Stimulated activated CD8-positive, alpha-beta memory T cell treated with anti-CD3 and anti-CD28 coated beads, Interleukin-2, amount 100 ng/mL, for 1 hour (primary cell): ENCODE results near the gene SFXN2.
"Not testable (repeated sequence)": the region's sequence is repeated elsewhere in the genome, so short reads cannot be mapped to it uniquely, and the experiment has no call there.

ENCODE experiments used
- DNase-seq, 2 donors: peaks; one replicate each; pipeline ENCODE4 v3.0.0-alpha.2; 2020; ENCODE audit warnings: low read depth in 2 of 2

SFXN2 gene

DNA sequence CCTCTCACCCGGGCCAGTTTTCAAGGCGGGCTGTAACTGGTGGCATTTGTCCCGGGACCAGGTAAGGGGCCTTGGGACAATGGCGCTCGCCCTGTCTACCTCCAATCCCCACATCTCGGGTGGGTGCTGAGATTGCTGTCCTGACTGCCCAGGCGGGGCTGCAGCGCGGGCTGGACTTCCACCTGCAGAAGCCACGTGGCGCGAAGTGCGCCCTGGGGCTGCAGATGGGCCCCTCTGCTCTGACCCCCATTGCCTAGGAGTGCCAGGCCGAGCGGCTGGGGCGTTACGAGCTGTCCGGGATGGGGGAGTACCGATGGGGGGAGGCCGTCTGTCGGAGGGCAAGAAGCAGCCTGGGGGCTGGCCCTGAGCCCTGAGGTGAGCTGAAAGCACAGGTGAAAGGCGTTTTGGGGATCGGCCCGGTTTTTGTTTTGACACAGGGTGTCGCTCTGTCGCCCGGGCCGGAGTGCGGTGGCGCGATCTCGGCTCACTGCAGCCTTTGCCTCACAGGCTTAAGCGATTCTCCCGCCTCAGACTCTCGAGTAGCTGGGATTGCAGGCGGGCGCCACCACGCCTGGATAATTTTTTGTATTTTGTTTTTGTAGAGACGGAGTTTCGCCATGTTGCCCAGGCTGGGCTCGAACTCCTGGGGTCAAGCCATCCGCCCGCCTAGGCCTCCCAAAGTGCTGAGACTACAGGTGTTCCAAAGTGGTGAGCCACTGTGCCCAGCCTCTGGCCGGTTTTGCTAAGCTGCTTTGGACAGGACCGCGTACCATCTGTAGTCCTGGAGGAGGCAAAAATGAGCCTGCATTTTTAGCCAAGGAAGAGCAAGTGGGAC lies at the start of gene SFXN2:
Gene SFXN2, plus strand, starts transcription at position 16 of the 835 bp plus-strand sequence. CDS start 12,001 bp downstream, outside the sequence.
- DNase-seq = peak in 1 of 2 donors; percentile 17

DNA sequence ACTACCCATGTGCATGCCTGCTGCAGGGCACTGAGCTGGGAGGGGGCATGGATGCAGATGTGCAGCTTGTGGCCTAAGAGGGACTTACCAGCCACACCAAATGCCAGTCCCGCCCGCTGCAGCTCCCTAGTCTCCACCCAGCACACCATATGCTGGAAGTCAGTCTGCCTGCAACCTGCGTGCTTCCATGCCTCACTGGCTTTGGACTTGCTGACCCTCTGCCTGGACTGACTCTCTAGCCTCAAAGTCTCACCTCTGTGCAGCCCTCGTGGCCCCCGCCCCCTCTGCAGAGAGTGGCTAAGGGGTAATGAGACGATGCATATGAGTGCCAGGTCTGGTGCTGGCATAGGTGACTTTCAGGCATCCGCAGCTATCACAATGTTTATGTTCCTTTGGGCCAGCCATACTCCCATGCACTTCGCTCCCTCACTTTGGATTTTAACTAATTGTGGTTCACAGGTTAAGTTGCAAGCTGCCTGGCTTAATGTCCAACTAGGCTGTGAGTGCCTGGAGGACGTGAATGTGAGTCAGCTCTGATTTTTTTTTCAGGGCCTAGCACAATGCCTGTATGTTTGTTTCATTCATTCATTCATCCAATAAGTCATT lies 48.4 kb upstream of the SFXN2 start:
- no peak for DNase-seq

- DNase-seq = not testable (repeated sequence)
Measured at GRCh38 chr10:102667411-102667810, 47.0 kb upstream of the SFXN2 start.

DNA sequence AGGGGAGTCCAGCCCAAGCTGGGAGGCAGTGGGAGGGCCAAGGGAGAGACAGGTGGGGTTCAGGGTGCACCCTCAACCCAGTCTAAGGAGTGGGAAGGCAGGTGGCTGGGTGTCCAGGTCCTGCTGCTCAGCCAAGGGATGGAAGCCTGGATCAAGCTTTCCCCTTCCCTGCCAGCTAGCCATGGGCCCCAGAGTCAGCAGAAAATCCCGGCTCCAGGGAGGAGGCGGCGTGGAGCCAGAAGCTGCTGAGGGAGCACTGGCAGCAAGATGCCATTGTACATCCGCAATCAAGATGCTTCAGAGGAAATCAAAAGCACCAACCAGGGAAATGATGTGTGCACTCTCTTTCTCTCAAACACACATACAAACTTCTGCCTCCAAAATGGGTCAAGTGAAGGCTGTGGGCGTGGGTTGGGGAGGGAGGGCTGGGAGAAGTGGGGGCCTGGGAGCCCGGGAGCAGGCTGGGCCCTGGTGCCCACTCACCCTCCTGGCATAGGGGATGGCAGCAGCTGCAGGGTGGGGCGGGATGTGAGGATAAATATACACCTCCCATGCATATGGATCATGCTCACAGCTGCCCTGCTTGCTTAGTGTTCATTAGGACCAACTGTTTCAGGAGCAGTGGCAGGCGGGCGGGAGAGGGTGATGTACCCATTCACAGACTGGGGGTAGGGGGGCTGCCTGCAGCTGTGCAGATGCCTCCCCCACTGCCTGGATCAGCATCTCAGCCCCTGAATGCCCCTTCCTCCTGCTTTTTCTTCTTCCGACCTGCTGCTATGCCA lies 45.9 kb upstream of the SFXN2 start:
- no peak for DNase-seq

DNA sequence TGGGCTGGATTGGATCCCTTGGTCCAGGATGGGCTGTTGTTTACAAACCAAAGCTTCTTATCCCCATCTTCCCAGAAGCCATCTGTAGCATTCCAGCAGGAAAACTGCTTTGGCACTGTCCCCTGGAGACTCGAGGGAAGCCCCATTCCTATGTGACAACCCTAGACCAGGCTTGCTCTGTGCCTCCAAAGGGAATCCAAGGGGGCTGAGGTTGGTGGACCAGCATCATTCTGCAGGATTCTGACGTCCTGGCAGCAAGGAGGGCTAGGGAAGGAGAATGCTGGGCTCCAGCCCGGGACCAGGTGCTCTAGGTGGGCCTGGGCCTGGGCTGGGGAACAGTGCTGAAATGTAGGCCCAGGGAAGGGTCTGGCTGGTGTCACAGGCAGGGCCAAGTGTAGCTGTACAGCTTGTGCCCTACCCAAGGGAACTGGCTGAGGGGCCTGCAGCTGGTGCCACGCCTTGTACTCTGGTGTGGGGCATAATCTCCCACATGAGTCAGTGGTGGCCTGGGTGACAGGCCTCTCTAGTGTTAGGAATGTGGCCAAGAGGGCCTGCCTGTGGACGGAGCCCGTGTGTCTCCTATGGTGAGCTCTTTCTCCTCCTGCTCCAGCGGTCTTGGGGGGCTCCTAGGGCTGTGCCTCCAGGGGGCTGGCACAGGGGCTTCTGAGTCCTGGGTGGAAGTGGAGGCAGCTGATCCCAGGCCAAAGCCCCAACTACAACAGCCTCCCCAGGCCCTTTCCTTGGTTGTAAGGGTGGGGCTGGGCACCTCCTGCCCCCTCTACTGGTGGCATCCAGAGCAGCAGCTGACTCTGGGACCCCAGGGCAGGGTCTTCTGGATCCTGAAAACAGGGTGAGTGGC lies 45.0 kb upstream of the SFXN2 start:
- no peak for DNase-seq

DNA sequence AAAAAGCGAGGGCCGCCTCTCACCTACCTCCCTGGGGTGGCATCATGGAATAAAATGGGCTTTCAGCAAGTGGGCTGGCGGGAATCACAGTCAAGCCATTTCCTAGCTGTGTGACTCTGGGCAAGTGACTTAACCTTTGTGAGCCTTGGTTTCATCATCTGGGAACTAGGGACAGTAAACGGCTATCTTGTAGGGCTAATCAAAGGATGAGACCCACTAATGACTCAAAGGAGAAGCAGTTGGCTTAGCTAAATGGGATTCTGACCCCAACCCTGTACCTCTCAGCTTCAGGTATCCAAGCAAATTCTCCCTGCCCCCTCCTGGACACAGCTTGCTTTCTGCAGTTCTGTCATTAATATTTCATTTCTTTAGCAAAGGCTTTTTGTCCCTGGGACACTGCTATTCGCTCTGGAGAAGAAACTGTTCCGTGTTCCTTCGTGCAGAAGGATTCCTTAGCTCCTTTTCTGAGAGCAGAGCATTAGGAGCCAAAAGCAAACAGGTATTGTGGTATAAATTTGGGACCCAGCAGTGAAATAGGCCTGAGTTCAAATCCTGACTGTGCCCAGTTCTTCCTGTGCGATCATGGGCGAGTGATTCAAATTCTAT lies 44.3 kb upstream of the SFXN2 start:
- DNase-seq = no peak

DNA sequence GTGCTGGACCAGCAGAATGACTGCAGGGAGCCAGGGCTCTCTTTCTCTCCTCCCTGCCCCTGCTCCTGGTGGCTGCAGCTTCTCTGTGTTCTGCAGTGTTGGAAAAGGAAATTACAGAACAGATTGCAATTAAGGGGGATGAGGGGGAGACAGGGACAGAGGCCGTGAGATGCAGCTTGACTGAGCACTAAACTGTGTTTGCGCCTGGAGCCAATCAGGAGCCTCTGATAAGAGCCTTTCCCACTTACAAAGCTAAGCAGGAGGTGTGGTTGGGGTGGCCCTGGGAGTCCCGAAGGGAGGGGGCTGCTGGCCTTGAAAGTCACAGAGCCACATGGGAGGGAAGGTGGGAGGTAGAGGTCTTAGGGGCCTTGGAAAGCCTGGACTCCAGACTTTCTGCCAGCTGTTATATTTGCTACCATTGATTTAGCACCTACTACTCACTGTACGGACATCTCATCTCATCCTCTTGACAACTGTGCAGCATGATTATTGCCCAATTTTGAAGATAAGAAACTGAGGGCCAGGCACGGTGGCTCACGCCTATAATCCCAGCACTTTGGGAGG lies 43.5 kb upstream of the SFXN2 start:
- no peak for DNase-seq

GRCh38 chr10:102673236-102673818 lies 41.1 kb upstream of the SFXN2 start:
- no peak for DNase-seq

- peak; percentile 24 to 38 for DNase-seq
Measured at GRCh38 chr10:102673819-102674511, 40.5 kb upstream of the SFXN2 start.

DNA sequence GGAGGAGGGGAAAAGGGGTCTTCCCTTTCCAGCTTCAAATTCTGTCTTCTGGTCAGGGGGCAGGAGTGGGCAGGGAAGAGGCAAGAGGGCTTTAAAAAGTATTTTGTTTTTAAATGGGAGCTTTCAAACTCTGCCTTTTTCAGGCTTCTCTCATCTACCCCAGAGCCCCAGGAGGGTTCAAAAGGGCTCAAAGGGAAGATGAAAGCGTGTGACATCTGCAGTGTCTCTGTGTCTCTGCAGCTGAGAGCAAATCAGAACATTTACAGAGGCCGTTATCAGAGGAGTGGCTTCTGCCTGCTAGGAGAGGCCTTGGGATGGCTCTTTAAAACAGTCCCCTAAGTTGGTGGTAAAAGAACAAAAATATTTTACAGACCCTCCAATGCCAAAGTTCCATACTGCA lies 39.9 kb upstream of the SFXN2 start:
- DNase-seq = no peak

GRCh38 chr10:102675011-102675665 lies 39.3 kb upstream of the SFXN2 start:
- DNase-seq = no peak

DNA sequence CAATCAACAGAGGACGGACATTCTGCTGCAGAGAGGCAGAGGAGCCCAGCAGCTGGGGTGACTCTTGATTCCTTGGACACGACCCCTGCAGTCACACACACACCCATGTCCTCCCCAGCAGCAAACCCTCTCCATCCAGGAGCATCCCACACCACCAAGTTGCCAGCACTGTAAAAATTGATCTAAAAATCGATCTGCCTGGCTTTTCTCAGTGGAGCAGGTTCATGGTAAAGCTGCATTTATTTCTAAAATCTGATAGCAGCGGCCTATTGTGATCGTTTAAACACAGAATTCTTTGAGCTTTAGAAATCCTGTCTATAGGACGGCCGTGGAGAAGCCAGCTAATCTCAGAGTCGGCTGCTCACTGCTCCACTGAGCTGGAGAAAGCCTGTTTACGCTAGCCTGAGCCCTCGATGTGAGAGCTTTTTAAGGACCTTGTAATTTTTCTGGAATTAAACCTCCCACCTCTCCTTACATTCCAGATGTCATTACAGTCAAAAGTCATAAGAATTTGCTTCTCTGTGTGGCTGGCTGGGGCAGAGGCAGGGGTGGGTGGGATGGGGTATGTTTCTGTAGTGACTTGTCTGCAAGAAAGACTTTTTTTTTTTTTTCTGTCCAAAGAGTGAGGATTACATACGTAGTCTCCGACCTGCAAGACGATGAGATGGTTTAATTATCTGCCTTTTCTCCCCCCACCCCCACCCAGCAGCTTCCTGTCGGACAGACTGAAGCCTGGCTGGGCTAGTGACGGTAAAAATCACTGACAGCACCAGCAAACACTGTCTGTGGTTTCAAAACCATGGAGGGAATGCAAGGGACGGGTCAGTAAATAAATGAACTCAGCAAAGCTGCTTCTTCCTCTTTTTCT lies 38.5 kb upstream of the SFXN2 start:
- DNase-seq = no peak

- no peak for DNase-seq
Measured at GRCh38 chr10:102676534-102677315, 37.7 kb upstream of the SFXN2 start.

GRCh38 chr10:102677331-102678067 lies 36.9 kb upstream of the SFXN2 start:
- DNase-seq = no peak

GRCh38 chr10:102678068-102678400 lies 36.4 kb upstream of the SFXN2 start:
- no peak for DNase-seq

DNA sequence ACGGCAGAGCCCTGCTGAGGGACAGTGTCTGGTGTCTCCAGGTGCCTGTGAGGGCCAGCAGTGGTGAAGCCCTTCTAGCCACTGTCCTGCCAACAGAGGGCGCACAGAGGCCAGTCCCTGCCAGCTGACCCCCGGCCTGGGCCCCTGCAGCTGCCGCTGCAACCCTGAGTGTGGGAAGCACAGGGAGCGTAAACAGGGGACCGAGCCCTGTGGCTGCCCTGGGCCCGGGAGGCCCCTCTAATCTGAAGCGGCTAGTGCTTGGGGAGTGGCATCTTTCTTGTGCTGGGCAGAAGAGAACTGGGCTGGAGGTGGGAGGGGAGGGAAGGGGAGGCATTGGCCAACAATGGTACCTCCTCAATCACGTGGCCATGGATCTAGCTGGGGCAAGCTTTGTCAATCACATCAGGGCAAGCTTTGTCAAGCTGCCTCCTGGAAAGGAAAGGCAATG lies 35.6 kb upstream of the SFXN2 start:
- DNase-seq = no peak

DNA sequence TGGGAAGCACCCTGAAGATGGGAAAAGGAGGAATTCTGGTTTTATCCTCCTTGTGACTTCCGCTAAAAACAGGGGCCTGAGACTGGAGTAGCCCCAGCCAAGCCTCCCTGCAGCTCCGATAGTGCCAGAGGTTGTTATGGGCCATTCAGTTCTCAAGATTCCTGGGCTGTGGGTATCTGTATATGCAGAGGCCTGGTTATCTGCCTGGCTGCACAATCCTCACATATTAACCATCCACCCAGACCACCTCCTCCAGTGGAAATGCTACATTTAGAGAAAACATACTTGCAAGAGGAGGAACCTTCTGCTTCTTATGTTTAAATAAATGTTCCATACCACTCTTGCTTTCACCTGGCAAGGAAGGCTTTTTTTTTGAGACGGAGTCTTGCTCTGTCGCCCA lies 34.8 kb upstream of the SFXN2 start:
- no peak for DNase-seq
